Activated T-helper 1 cell treated with anti-CD3 and anti-CD28 coated beads, Interleukin-12 subunit alpha, Interleukin-12 subunit beta, Interleukin-2, Interleukin-4 antibody, amounts not matched to agents 30 ng/mL and 10 ng/mL and 1 ng/mL, durations not matched to agents 14 hours and 24 hours and 36 hours (primary cell): Measurements from ENCODE around the gene XPNPEP2. TPM values are rescaled to one million over a fixed set of nuclear protein-coding genes. Genes with fewer than 3 reads are reported as not detected.

Experiments
- DNase-seq: peaks from one replicate; pipeline ENCODE4 v3.0.0; 2021; ENCODE audit warnings: low spot score
- H3K27ac Mint-ChIP-seq: one replicate; pipeline ENCODE4 v1.8.0; 2021; ENCODE audit warnings: mild to moderate bottlenecking, mixed read lengths
- H3K27me3 Mint-ChIP-seq: one replicate; pipeline ENCODE4 v1.8.0; 2022; ENCODE audit warnings: mild to moderate bottlenecking, moderate library complexity, mixed read lengths; ENCODE audit not compliant: insufficient read depth
- H3K36me3 Mint-ChIP-seq: one replicate; pipeline ENCODE4 v1.8.0; 2021; ENCODE audit warnings: low read depth, mixed read lengths
- H3K4me1 Mint-ChIP-seq: one replicate; pipeline ENCODE4 v1.8.0; 2021; ENCODE audit warnings: low read depth, mixed read lengths
- H3K4me3 Mint-ChIP-seq: one replicate; pipeline ENCODE4 v1.8.0; 2021; ENCODE audit warnings: mild to moderate bottlenecking, moderate library complexity, mixed read lengths
- H3K9me3 Mint-ChIP-seq: one replicate; pipeline ENCODE4 v1.8.0; 2021; ENCODE audit warnings: mixed read lengths
- intact Hi-C: fragments of 100-400 bp; cut with micrococcal nuclease; formaldehyde crosslinking; loops from one replicate; pipeline ENCODE4 v1.15.1; 2024
- total RNA-seq: library from RNA; stranded (reverse); gene quantifications from 2 replicates; pipeline ENCODE4 v1.2.3, GENCODE V29; 2022

XPNPEP2 gene
- total RNA-seq, 1 donor from 2014 or later = 0.16 TPM

DNA sequence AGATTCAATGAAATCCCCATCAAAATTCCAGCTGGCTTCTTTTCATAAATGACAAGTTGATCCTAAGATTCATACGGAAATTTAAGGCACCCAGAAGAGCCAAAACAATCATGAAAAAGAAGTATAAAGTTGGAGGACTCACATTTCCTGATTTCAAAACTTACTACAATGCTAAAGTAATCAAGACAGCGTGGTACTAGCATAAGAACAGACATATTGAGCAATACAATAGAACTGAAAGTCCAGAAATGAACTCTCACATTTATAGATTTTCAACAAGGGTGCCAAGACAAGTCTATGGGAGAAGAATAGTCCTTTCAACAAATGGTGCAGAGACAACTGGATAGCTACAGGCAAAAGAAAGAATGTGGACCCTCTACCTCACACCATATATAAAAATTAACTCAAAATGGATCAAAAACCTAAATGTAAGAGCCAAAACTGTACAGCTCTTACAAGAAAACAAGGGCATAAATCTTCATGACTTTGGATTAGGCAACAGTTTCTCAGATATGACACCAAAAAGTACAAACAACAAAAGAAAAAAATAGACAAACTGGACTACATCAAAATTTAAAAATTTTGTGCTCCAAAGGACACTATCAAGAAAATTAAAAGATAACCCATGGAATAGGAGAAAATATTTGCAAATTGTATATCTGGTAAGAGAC, 69.5 kb downstream of the XPNPEP2 start:
- Mint-ChIP-seq H3K27ac (no peak overlapping the region), H3K4me3 (no peak overlapping the region), H3K9me3 (no peaks in the 10 kb centered on the region), H3K36me3 (peaks cover 22% of the 10 kb centered on the region), H3K4me1 (peaks cover 13% of the 10 kb centered on the region), H3K27me3 (no peaks in the 10 kb centered on the region)
- no peak for DNase-seq
- intact Hi-C loops = loop anchor here (2.0 kb wide), 1 partner anchor 35 kb away; the partner anchor contains the start of gene ZDHHC9

DNA sequence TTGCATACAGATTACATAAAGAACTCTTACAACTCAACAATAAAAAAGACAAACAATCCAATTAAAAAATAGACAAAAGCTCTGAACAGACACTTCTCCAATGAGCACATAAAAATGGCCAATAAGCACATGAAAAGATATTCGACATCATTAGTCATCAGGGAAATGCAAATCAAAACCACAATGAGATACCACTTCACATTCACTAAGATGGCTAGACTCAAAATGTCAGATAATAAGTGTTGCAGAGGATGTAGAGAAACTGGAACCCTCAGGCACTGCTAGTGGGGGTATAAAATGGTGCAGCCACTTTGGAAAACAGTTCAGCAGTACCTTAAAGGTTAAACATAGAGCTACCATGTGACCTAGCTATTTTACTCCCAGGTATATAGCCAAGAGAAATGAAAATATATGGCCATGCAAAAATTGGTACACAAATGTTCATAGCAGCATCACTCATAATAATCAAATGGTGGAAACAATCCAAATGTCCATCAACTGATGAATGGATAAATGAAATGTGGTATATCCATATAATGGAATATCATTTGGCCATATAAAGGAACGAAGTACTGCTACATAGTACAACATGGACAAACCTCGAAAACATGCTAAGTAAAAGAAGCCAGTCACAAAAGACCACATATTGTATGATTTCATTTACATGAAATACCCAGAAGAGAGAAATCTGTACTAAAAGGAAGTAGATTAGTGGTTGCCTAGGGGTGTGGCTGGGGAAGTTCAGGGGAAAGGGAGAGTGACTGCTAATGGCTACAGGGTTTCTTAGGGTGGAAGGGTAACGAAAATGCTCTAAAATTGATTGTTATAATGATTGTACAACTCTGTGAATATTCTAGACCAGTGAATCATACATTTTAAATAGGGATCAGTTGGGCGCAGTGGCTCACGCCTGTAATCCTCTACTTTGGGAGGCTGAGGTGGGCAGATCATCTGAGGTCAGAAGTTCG, 70.3 kb downstream of the XPNPEP2 start:
- Mint-ChIP-seq H3K4me3 (no peak overlapping the region), H3K4me1 (peaks cover 13% of the 10 kb centered on the region), H3K9me3 (no peaks in the 10 kb centered on the region), H3K27ac (no peak overlapping the region), H3K36me3 (peaks cover 26% of the 10 kb centered on the region), H3K27me3 (no peaks in the 10 kb centered on the region)
- intact Hi-C loops = loop anchor here (2.0 kb wide), 1 partner anchor 34 kb away; the partner anchor contains the start of gene ZDHHC9
- DNase-seq = no peak

DNA sequence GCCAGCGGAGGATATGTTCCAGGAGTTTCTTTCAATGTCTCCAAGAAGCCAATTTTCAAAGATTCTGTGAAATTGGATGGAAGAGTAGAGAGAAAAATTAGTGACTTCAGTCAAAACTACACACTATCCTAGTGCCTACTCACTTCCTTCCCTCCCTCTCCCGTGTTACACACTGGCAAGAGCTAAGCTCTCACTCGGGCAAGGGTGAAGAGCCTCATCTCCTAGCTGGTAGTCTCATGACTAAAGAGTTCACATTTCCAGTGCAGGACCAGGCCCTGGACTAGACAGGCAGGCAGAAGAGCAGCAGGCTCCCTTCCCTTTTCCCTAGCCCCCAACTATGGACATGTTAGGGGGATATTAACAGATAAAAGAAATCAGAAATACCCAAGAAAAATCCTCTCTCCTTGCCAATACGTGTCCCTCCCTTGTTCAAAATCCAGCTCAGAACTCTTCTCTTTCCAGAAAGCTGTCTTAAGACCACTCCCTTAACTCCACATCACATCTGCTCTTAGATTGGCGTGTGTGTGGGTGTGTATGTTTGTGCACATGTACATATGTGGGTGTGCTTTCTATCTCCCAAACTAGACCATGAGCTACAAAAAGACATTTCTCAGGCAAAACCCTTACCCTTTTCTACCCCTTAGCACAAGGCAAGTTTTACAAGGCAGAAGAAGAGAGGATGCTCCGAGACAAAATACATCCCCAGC, 75.0 kb downstream of the XPNPEP2 start:
- DNase-seq = no peak
- no peak overlapping the region for H3K4me3 Mint-ChIP-seq
- H3K27me3 Mint-ChIP-seq = no peaks in the 10 kb centered on the region
- no peak overlapping the region for H3K27ac Mint-ChIP-seq
- H3K36me3 Mint-ChIP-seq = peaks cover 25% of the 10 kb centered on the region
- intact Hi-C loops = no loop called here
- peaks cover 7% of the 10 kb centered on the region for H3K4me1 Mint-ChIP-seq
- no peaks in the 10 kb centered on the region for H3K9me3 Mint-ChIP-seq

DNA sequence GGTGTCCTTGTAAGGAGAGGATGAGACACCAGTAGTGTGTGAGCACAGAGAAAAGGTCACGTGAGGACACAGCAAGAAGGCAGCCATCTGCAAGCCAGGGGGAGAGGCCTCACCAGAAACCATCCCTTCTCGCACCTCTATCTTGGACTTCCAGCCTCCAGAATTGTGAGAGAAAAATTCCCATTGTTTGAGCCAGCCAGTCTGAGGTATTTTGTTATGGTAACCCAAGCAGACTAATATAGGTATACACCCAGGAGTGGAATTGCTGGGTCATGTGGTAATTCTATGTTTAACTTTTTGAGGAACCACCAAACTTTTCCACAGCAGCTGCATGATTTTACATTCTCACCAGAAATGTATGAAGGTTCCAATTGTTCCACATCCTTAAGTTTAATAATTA, 79.3 kb downstream of the XPNPEP2 start:
- Mint-ChIP-seq H3K4me1 (peaks cover 5% of the 10 kb centered on the region), H3K9me3 (no peaks in the 10 kb centered on the region), H3K4me3 (no peak overlapping the region), H3K36me3 (peaks cover 22% of the 10 kb centered on the region), H3K27me3 (no peaks in the 10 kb centered on the region), H3K27ac (no peak overlapping the region)
- DNase-seq = no peak
- intact Hi-C loops = no loop called here

Other genes with a start within 250 kb of the XPNPEP2 start
- gene SMARCA1, start 215.5 kb upstream of the XPNPEP2 start, total RNA-seq = not detected in 2 replicates
- gene OCRL, start 198.7 kb upstream of the XPNPEP2 start, total RNA-seq = 3.8 and 4.1 TPM in 2 replicates
- gene APLN, start 84.0 kb upstream of the XPNPEP2 start, total RNA-seq = 0.12 and 0.26 TPM in 2 replicates
- gene SASH3, start 41.0 kb downstream of the XPNPEP2 start, total RNA-seq = 129 and 135 TPM in 2 replicates
- gene ZDHHC9, start 104.9 kb downstream of the XPNPEP2 start, total RNA-seq = 13.6 and 14.2 TPM in 2 replicates
- 59.3 and 62.4 TPM in 2 replicates for gene UTP14A, start 167.2 kb downstream of the XPNPEP2 start, total RNA-seq
- 8.8 and 9.3 TPM in 2 replicates for gene BCORL1, start 243.7 kb downstream of the XPNPEP2 start, total RNA-seq